ENCODE data around the gene ATAD3A. TPM values are rescaled to one million over a fixed set of nuclear protein-coding genes. Genes with fewer than 3 reads are reported as not detected.
"Not testable (repeated sequence)": the region's sequence is repeated elsewhere in the genome, so short reads cannot be mapped to it uniquely, and the experiment has no call there.

The ATAD3A gene
- total RNA-seq = 17.1 and 22.2 TPM in 2 replicates

DNA sequence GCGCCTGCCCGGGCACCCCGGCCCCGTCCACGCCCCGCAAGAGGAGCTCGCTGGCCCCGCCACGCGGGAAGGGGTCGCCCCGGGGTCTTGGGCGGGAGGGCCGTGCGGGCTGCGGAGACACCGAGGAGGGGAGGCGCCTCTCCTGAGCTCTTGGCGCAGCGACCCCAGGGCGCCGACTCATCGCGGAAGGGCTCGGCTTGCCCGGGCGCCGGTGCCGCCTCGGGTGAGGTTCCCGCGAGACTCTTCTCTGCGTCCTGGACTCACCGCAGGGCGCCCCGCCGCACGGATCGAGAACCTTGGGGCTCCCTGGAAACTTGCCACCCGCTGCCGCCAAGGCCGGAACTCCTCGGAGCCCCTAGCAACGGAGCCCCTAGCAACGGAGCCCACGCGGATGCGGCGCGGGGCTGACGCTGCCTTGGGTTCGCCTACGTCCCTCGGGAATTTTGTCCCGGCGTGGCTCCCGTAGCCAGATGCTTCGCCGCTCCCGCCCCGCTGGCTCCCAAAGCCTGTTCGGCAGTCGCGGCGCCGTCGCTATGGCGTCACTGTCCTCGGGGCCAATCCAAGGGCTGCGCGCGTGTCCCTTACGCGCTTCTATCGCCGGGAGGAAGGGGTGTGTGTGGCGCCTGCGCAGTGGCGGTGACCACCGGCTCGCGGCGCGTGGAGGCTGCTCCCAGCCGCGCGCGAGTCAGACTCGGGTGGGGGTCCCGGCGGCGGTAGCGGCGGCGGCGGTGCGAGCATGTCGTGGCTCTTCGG is at the start of gene ATAD3A:
ATAD3A (plus strand) TSS at position 630 of the 753 bp plus-strand sequence; CDS start at position 737, 107 bp downstream.
- DNase-seq (ENCODE audit: low read depth in 2 of 2) = peak; percentile 99

GRCh38 chr1:1462318-1462966 is 49.5 kb upstream of the ATAD3A start:
- DNase-seq (ENCODE audit: low read depth in 2 of 2) = peak in 1 of 2 donors; percentile 29

DNA sequence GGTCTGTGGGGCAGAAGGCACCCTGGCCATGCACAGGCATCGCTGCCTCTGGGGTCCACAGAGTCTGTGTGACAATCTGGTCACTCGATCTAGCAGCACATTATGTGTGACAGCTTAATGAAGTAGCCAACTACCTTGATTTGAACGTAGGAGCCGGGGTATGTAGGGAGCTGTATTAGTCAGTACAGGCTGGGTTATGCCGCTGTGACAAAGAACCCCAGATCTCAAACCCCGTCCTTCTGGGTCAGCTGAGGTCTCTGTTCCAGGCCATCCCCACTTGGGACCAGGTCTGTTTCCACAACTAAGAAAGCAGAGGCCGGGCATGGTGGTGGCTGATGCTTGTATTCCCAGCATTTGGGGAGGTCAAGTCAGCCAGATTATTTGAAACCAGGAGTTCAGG is 48.6 kb upstream of the ATAD3A start:
- DNase-seq (ENCODE audit: low read depth in 2 of 2) = no peak

DNA sequence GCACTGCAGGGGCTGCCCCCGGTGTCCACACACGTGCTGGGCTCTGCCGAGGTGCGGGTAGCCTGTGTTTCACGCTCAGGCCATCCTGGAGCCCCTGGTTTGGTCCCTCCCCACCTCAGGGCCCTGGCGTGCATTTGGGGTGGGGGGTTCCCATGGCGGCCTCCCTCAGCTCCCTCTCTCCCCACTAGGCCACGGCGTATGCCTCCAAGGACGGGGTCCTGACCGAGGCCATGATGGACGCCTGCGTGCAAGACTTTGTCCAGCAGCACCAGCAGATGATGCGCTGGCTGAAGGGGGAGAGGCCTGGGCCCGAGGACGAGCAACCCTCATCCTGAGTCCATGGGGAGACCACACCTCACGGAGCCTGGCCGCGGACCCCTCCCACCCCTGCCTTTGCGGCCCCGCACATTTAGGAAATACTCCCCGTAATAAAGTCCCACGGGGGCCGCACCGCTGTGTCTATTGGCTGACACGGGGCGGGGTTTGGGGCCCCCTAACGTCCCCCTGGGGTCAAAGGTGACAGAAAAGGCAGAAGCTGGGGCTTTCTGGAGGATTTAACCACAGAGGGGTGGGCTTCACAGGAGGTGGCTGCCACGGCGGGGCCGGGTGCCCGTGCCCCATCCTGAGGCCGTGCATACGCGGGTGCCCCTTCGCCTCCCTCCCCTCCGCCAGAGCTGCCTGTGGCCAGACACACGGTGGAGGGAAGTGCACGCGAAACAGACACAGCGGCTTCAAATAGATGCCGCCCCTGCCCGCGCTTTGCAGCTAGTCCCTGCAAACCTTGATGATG is 43.6 kb upstream of the ATAD3A start:
- not testable (repeated sequence) for DNase-seq (ENCODE audit: low read depth in 2 of 2)

GRCh38 chr1:1470626-1471388 is 41.2 kb upstream of the ATAD3A start:
- DNase-seq (ENCODE audit: low read depth in 2 of 2) = no peak

DNA sequence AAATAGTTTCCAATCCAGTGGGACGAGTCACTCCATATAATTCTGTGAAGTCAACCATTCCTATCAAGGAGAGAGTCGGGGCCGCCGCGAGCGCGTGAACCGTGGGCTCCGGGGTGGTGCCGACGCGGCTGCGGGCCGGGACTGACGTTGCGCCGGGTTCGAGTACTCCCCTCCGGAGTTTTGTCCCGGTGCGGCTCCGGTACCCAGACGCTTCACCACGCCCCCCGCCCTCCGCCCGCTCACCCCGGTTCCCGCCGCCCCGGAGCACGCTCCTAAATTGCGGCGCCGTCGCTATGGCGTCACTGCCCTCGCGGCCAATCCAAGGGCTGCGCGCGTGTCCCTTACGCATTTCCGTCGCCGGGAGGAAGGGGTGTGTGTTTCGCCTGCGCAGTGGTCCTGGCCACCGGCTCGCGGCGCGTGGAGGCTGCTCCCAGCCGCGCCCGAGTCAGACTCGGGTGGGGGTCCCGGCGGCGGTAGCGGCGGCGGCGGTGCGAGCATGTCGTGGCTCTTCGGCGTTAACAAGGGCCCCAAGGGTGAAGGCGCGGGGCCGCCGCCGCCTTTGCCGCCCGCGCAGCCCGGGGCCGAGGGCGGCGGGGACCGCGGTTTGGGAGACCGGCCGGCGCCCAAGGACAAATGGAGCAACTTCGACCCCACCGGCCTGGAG is 40.4 kb upstream of the ATAD3A start, which contains the start of gene ATAD3B:
ATAD3B (plus strand) TSS at position 377 of the 664 bp plus-strand sequence; CDS start at position 497, 120 bp downstream.
- peak; percentile 95 to 96 for DNase-seq (ENCODE audit: low read depth in 2 of 2)

- DNase-seq (ENCODE audit: low read depth in 2 of 2) = peak in 1 of 2 donors; percentile 5
These were observed 39.7 kb upstream of the ATAD3A start for GRCh38 chr1:1472053-1472876.

DNA sequence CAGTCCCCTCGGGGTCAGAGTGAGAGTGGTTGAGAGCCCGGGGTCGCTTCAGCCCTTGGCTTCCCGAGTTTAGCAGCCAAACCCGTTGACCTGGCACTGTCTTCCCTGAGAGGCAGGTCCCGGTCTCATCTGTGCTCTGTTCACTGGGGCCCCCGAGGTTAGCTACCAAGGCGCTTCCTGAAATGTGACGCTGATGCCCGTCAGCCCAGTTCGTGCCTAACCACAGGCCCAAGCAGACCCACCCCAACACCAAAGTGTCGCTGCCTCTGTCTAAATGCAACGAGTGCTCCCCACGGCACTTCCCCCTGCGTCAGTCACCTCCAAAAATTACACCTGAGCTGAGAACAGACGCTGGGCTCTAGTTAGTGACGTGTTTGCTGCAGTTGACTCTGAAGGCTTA is 36.0 kb upstream of the ATAD3A start:
- not testable (repeated sequence) for DNase-seq (ENCODE audit: low read depth in 2 of 2)

DNA sequence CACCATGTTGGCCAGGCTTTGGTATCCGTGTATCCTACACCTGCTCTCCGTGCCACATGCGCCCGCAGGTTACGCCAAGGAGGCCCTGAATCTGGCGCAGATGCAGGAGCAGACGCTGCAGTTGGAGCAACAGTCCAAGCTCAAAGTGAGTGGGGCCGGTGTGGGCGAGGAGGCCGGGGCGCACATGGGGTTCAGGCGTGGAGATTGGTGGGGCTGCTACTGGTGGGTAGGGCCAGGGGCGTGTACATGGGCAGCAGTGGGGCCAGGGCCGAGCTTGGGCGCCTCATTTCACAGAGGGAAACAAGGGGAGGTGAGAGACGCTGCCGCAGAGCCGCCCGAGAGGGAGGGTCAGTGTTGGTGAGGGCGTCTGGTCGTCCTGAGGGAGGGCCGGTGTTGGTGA is 34.8 kb upstream of the ATAD3A start:
- DNase-seq (ENCODE audit: low read depth in 2 of 2) = no peak

DNA sequence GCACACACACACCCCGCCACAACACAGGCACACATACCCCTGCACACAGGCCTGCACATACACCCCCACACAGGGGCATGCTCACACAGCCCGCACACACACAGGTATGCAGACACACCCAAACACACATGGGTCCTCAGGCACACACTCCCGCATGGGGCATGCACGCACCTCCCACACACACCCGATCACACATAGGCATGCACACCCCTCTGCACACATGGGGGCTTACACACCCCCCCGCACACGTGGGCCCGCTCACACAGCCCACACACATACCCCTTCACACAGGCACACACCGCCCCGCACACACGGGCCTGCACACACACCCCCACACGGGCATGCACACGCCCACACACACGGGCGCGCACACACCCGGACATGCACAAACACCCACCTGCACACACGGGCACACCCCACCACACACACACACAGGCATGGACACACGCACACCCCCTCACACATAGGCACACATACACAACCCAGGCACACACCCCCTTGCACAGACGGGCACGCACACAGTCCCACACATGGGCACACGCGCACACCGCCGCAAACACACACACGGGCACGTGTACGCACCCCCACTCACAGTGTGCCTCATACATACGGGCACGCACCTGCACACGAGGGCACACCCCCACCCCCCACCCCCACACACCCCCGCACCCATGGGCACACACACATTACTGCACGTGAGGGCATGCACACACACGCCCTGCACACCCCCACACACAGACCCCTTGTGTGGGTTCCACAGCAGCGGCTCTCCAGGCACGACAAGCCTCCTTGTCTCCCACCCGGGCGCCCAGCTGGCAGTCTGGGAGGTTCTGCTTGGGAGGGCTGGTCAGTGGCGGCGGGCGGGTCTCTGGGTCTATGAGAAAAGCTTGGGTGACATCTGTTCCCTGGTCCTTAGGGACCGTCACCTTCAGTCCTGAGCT is 32.1 kb upstream of the ATAD3A start:
- DNase-seq (ENCODE audit: low read depth in 2 of 2) = no peak

GRCh38 chr1:1480488-1480867 is 31.5 kb upstream of the ATAD3A start:
- not testable (repeated sequence) for DNase-seq (ENCODE audit: low read depth in 2 of 2)

DNA sequence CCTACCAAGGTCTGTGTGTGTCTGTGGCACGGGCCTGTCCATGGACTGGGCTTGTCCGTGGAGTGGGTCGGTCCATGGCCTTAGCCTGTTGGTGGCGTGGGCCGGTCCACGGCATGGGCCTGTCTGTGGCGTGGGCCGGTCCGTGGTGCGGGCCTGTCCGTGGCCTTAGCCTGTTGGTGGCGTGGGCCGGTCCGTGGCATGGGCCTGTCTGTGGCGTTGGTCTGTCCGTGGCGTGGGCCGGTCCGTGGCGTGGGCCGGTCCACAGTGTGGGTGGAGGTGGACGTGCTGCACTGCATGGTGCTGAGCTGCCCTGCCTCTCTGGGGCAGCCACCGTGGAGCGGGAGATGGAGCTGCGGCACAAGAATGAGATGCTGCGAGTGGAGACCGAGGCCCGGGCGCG is 30.2 kb upstream of the ATAD3A start:
- DNase-seq (ENCODE audit: low read depth in 2 of 2) = not testable (repeated sequence)

- no peak for DNase-seq (ENCODE audit: low read depth in 2 of 2)
These were observed 29.1 kb upstream of the ATAD3A start for GRCh38 chr1:1482856-1483255.

- no peak for DNase-seq (ENCODE audit: low read depth in 2 of 2)
These were observed 28.2 kb upstream of the ATAD3A start for GRCh38 chr1:1483714-1484113.

DNA sequence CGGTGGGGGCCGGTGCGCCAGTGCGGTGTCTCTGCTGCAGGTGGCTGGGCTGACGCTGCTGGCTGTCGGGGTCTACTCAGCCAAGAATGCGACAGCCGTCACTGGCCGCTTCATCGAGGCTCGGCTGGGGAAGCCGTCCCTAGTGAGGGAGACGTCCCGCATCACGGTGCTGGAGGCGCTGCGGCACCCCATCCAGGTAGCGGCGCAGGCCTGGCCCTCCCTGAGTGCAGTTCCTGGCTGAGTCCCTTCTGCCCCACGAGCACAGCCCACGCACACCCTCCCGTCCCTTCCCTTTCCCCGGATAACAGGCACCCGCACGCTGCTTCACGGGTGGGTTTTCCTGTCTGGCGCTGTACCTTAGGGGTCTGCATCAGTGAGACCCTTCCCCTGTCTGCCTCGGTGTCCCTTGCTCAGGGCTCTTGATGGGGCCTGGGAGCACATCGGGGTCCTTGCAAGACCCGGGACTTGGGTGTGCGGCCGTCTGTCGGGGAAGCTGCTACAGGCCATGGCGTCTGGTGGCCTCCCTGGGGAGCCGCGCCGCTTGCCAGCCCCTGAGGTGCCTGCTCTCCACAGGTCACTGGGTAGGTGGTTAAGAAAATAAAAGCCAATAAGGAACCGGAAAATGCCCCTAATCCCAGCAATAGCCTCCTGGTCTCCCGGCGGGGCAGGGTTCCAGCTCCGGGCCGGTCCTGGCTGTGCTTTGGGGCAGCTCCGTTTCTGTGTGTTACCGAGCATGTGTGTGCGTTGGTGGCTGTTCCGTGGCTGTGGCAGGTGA is 26.8 kb upstream of the ATAD3A start:
- not testable (repeated sequence) for DNase-seq (ENCODE audit: low read depth in 2 of 2)

GRCh38 chr1:1485755-1486317 is 26.1 kb upstream of the ATAD3A start:
- DNase-seq (ENCODE audit: low read depth in 2 of 2) = not testable (repeated sequence)

DNA sequence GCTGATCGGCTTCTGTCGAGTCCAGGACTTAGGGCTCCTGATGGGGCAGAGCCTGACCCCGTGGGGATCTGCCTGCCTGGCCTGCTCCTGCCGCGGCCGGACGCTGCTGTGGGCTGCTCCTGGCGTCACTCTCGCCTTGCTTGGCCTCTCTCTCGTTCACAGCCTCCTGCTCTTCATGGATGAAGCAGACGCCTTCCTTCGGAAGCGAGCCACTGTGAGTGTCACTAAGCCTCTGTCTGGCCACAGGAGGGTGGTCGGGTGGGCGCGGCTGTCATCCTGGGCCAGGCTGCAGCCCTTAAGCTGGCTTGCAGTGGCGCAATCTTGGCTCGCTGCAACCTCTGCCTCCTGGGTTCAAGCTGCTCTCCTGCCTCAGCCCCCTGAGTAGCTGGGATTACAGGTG is 24.3 kb upstream of the ATAD3A start:
- DNase-seq (ENCODE audit: low read depth in 2 of 2) = no peak

DNA sequence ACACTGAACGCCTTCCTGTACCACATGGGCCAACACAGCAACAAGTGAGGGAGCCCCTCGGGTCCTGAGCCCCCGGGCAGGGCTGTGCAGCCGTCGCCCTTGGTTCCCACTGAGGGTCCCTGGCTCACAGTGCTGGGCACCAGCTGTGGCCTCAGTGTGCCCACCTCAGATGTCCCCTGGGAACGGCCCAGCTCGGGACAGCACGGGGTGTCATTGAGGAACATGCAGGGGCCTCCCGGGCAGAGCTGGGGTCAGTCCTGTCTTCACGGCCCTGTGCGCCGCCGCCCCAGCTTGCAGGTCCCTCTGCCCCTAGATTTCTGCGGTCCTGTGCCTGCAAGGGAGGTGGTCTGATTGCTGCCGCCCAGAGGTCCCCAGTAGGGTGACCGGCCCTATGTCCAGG is 22.7 kb upstream of the ATAD3A start:
- no peak for DNase-seq (ENCODE audit: low read depth in 2 of 2)
